ENCODE measurements around the gene SPNS1.
"Not testable (repeated sequence)": the region's sequence is repeated elsewhere in the genome, so short reads cannot be mapped to it uniquely, and the experiment has no call there.

The SPNS1 gene, protein sequence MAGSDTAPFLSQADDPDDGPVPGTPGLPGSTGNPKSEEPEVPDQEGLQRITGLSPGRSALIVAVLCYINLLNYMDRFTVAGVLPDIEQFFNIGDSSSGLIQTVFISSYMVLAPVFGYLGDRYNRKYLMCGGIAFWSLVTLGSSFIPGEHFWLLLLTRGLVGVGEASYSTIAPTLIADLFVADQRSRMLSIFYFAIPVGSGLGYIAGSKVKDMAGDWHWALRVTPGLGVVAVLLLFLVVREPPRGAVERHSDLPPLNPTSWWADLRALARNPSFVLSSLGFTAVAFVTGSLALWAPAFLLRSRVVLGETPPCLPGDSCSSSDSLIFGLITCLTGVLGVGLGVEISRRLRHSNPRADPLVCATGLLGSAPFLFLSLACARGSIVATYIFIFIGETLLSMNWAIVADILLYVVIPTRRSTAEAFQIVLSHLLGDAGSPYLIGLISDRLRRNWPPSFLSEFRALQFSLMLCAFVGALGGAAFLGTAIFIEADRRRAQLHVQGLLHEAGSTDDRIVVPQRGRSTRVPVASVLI

DNA sequence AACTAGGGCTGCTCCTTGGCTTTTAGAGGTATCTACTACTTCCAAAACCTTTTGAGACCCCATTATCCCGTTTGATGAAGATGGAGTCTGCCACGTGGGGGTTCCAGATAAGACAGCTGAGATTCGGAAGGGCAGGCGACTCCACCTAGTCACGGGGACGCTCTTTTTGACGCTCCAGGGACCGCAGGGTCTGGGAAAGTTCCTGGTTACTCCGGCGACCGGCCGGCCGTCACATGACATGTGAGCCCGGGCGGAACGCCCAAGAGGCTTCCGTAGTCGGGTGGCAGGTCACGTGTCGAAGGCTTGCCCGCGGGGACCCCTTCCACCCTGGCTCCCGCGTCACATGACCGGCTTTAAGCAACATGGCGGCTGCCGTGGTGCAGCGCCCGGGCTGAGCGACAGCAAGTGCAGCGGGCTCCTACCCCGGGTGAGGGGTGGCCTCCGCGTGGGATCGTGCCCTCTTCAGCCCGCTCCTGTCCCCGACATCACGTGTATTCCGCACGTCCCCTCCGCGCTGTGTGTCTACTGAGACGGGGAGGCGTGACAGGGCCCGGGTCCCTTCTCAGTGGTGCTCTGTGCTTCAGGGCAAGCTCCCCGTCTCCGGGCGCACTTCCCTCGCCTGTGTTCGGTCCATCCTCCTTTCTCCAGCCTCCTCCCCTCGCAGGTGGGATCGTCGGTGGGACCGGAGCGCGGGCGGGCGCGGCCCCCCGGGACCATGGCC, at the start of gene SPNS1:
Gene SPNS1, plus strand, starts transcription at position 342 of the 721 bp plus-strand sequence. Its CDS starts 374 bp downstream, at position 716.
- DNase-seq, result peak; percentile 97

- DNase-seq, result peak; percentile 91
Observed at GRCh38 chr16:28925386-28926228, 49.0 kb upstream of the SPNS1 start.

DNA sequence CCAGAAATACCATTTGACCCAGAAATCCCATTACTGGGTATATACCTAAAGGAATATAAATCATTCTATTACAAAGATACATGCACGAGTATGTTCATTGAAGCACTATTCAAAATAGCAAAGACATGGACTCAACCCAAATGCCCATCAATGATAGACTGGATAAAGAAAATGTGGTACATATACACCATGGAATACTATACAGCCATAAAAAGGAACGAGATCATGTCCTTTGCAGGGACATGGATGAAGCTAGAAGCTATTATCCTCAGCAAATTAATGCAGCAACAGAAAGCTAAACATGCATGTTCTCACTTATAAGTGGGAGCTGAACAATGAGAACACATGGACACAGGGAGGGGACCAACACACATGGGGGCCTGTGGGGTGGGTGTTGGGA, 48.3 kb upstream of the SPNS1 start:
- not testable (repeated sequence) for DNase-seq

DNA sequence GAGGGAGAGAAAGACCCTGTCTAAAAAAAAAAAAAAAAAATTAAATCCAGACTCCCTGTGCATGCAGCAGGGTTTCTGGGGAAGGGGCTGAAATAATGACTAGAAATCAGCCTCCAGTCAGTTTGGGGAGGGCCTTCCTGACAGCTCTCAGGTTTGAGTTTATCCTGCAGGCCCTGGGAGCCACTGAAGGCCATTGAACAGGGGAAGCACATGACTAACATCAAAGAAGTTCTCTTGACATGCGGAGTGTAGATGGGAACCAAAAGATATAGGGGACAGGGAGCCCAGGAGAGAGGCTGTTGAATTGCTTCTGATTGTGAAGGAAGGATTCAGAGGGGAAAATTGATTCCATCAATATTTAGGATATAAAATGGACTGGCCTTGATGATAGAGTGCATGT, 46.8 kb upstream of the SPNS1 start:
- no peak for DNase-seq

- DNase-seq, result no peak
Observed at GRCh38 chr16:28930203-28930602, 44.4 kb upstream of the SPNS1 start.

GRCh38 chr16:28930652-28931051, 43.9 kb upstream of the SPNS1 start:
- no peak for DNase-seq

GRCh38 chr16:28931801-28932225, 42.8 kb upstream of the SPNS1 start, which contains the start of gene CD19:
Gene CD19, plus strand, starts transcription at chr16:28931971. Its CDS starts 30 bp downstream, at chr16:28932001.
- no peak for DNase-seq

GRCh38 chr16:28932339-28933141, 42.0 kb upstream of the SPNS1 start:
- no peak for DNase-seq

- DNase-seq, result no peak
Observed at GRCh38 chr16:28933171-28933570, 41.4 kb upstream of the SPNS1 start.

- DNase-seq, result no peak
Observed at GRCh38 chr16:28935346-28935745, 39.2 kb upstream of the SPNS1 start.

DNA sequence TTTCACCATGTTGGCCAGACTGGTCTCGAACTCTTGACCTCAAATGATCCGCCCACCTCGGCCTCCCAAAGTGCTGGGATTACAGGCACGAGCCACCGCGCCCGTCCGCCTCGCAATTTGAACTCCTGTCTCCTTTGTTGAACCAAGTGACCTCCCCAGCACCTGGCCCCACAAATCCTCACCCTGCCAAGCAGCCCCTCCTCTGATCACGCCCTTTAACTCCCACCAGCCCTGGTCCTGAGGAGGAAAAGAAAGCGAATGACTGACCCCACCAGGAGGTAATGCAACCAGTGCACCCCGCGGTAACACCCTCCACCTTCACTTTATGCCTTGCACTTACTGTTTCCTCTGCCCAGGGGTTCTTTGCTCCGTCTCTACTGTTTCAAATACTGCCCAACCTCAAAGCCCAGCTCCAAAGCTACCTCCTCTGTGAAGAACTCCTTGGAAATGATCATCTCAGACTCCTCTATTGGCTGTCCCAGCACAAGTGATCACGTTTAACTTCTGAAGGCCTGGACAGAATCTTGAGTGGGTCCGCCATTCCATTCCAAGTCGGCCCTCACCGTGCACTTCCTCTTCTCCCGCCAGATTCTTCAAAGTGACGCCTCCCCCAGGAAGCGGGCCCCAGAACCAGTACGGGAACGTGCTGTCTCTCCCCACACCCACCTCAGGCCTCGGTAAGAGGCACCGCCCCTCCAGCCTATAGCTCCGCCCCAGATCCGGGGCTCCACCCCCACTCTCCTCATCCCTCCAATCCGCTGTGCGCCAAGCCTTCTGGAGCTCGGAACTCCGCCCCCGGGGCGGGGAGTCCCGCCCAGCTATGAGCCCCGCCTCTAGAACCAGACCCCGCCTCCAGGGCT, 38.4 kb upstream of the SPNS1 start:
- DNase-seq, result peak; percentile 92

DNA sequence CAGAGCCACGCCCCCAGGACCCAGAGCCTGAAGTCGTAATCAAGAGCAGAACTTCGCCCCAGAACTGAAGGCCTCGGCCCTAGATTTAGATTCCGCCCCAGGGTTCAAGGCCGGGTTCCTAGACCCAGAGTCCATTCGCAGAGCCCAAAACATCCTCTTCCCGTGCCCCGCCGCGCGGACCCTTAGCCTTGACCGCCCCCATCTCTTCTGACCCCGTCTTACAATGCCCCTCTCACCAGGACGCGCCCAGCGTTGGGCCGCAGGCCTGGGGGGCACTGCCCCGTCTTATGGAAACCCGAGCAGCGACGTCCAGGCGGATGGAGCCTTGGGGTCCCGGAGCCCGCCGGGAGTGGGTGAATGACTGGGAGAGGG, 37.8 kb upstream of the SPNS1 start:
- DNase-seq, result no peak

DNA sequence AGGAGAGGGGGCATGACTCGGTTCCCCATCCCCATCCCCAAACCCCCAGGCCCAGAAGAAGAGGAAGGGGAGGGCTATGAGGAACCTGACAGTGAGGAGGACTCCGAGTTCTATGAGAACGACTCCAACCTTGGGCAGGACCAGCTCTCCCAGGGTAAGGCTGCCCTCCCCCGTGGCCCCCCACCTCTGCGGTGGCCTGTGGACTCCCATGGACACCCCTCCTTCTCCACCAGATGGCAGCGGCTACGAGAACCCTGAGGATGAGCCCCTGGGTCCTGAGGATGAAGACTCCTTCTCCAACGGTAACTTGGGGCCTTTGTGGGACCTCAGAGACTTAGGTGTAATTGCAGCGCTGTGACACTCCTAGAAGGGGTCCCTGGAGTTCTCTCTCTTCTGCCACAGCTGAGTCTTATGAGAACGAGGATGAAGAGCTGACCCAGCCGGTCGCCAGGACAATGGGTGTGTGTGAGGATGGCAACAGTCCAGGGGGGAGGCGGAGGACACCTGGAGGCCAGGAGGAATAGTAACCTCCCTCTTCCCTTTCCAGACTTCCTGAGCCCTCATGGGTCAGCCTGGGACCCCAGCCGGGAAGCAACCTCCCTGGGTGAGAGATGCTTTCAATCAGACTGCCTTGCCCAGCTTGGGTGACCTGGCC, 37.2 kb upstream of the SPNS1 start:
- DNase-seq, result no peak

DNA sequence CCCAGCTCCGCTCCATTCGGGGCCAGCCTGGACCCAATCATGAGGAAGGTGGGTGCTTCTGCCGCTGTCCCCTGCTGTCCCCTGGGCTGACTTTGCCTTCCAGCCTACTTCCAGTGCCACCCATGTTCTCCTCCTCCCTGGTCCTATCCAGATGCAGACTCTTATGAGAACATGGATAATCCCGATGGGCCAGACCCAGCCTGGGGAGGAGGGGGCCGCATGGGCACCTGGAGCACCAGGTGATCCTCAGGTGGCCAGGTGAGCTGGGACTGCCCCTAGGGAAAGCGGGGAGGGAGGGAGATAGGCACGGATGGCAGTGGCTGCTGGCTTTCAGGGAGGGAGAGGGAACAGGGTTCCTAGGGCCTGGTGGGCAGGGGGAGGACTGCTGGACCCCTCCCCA, 35.9 kb upstream of the SPNS1 start:
- no peak for DNase-seq

DNA sequence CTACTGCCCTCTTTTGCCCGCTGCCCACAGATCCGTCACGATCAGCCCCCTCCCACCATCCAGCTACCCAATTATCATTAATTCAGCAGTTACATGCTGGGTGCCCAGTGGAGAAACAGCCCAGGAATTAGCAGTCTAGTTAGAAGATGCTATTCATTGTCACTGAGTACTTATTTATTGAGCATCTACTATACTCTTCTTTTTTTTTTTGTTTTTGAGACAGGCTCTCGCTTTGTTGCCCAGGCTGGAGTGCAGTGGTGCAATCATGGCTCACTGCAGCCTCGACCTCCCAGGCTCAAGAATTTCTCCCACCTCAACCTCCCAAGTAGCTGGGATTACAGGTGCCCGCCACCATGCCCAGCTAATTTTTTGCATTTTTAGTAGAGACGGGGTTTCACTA, 34.8 kb upstream of the SPNS1 start:
- not testable (repeated sequence) for DNase-seq

DNA sequence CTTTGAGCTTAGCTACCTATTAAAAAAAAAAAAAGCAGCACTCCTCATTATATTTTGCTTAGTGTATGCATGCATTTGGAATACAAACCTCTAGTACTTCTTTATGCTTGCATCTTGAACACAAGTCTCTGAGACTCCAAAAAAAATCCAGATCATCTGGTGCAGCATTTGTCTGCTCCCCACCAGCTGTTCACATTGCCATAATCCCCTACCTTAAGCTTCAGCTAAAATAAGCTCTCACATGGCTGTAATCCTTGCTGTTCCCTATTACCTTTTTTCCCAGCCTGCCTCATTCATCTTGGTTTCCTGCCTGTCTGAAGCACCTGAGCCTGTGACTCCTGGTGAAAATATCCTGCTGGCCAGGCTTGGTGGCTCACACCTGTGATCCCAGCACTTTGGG, 31.3 kb upstream of the SPNS1 start:
- DNase-seq, result no peak

DNA sequence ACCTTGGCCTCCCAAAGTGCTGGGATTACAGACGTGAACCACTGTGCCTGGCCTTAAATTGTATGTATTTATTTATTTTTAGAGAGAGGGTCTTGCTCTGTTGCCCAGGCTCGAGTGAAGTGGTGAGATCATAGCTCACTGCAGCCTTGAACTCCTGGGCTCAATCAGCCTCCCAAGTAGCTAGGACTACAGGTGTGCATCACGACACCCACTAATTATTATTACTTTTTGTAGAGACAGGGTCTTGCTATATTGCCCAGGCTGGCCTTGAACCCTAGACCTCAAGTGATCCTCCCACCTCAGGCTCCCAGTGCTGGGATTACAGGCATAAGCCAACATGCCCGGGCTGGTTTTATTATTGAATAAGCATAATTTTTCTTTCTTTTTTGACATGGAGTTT, 27.9 kb upstream of the SPNS1 start:
- no peak for DNase-seq

- peak; percentile 100 for DNase-seq
Observed at GRCh38 chr16:28950648-28951409, 23.7 kb upstream of the SPNS1 start, which contains the start of gene NFATC2IP. Gene NFATC2IP, plus strand, starts transcription at chr16:28950937. Its CDS starts 75 bp downstream, at chr16:28951012.

- no peak for DNase-seq
Observed at GRCh38 chr16:28951410-28951943, 23.1 kb upstream of the SPNS1 start.

Data from activated effector memory CD4-positive, alpha-beta T cell treated with anti-CD3 and anti-CD28 coated beads, Interleukin-2, amount 50 U/mL, for 16 hours (primary cell).